Fibroblast of lung (primary cell): Measurements from ENCODE around the gene COL19A1. TPM values are rescaled to one million over a fixed set of nuclear protein-coding genes. Genes with fewer than 3 reads are reported as not detected.

ENCODE experiments used
- DNase-seq, 2 donors: peaks; one replicate each; pipeline versions ENCODE4 v3.0.0 to v3.0.0-alpha.2; 2010; ENCODE audit warnings: low read depth in 2 of 2
- H2AFZ ChIP-seq: 2 replicates; pipeline ENCODE4 v1.5.1; 2012; ENCODE audit warnings: low read length, control low read depth, inconsistent platforms
- H3K27ac ChIP-seq: 2 replicates; pipeline ENCODE4 v1.5.1; 2011; ENCODE audit warnings: low read length, control low read depth; ENCODE audit not compliant: insufficient read depth
- H3K27me3 ChIP-seq: 2 replicates; pipeline ENCODE4 v1.5.1; 2011; ENCODE audit warnings: mild to moderate bottlenecking, low read length; ENCODE audit not compliant: control insufficient read depth, insufficient read depth
- H3K36me3 ChIP-seq: 2 replicates; pipeline ENCODE4 v1.5.1; 2011; ENCODE audit warnings: low read length; ENCODE audit not compliant: control insufficient read depth, insufficient read depth
- H3K4me1 ChIP-seq: 2 replicates; pipeline ENCODE4 v1.5.1; 2011; ENCODE audit warnings: low read length; ENCODE audit not compliant: control insufficient read depth, insufficient read depth; ENCODE audit errors: extremely low read depth
- H3K4me2 ChIP-seq: 2 replicates; pipeline ENCODE4 v1.5.1; 2011; ENCODE audit warnings: low read length, control low read depth; ENCODE audit not compliant: insufficient read depth; ENCODE audit errors: extremely low read depth
- H3K4me3 ChIP-seq, 4 experiments: fragments of 200-600 bp in 1 of 4; sonication (generic) in 1 of 4; replicated peaks in 1 of 4; 2 replicates each; pipeline ENCODE4 v1.5.1; 2011 to 2016; ENCODE audit warnings: low read length in 4 of 4, low read depth in 3 of 4, mild to moderate bottlenecking in 3 of 4, control low read depth in 2 of 4, inconsistent platforms in 1 of 4, mixed read lengths in 1 of 4; ENCODE audit not compliant: insufficient read depth in 1 of 4; ENCODE audit errors: control extremely low read depth in 1 of 4
- H3K79me2 ChIP-seq: 2 replicates; pipeline ENCODE4 v1.5.1; 2012; ENCODE audit warnings: mild to moderate bottlenecking, low read length, inconsistent platforms; ENCODE audit not compliant: control insufficient read depth, insufficient read depth
- H3K9ac ChIP-seq: 2 replicates; pipeline ENCODE4 v1.5.1; 2011; ENCODE audit warnings: mild to moderate bottlenecking, low read length, control low read depth; ENCODE audit not compliant: insufficient read depth
- H3K9me3 ChIP-seq: 2 replicates; pipeline ENCODE4 v1.5.1; 2012; ENCODE audit warnings: low read depth, low read length; ENCODE audit not compliant: control insufficient read depth, insufficient read depth
- H4K20me1 ChIP-seq: 2 replicates; pipeline ENCODE4 v1.5.1; 2011; ENCODE audit warnings: low read length; ENCODE audit not compliant: control insufficient read depth, insufficient read depth; ENCODE audit errors: extremely low read depth
- CTCF ChIP-seq, 2 donors: IDR thresholded peaks in 1 of 2; conservative IDR thresholded peaks in 1 of 2; 1 replicate in 1 of 2; 2 replicates in 1 of 2; pipeline ENCODE4 v1.5.1; 2011 to 2012; ENCODE audit warnings: low read length in 2 of 2, control low read depth in 1 of 2, inconsistent platforms in 1 of 2, low read depth in 1 of 2, mild to moderate bottlenecking in 1 of 2
- EZH2 ChIP-seq: IDR thresholded peaks from 2 replicates; pipeline ENCODE4 v1.5.1; 2012; ENCODE audit warnings: low read length, control low read depth, mild to moderate bottlenecking; ENCODE audit errors: missing control alignments
- polyA plus RNA-seq, 2 donors: library from polyadenylated mRNA; depleted of rRNA in 1 of 2; stranded (reverse) in 1 of 2; unstranded in 1 of 2; fragments of >200 nt; gene quantifications; 2 replicates each; pipeline ENCODE4 v1.2.1, GENCODE V29; 2011 to 2012; ENCODE audit warnings: missing spikeins in 1 of 2
- total RNA-seq: library from RNA; depleted of rRNA; stranded (reverse); fragments of >200 nt; gene quantifications from 2 replicates; pipeline ENCODE4 v1.2.1, GENCODE V29; 2014

The COL19A1 gene
- total and polyA plus RNA-seq, 2 donors (not counting 1 experiment from before 2014, with no cell fraction given): 0.01 TPM; not detected in 1

DNA sequence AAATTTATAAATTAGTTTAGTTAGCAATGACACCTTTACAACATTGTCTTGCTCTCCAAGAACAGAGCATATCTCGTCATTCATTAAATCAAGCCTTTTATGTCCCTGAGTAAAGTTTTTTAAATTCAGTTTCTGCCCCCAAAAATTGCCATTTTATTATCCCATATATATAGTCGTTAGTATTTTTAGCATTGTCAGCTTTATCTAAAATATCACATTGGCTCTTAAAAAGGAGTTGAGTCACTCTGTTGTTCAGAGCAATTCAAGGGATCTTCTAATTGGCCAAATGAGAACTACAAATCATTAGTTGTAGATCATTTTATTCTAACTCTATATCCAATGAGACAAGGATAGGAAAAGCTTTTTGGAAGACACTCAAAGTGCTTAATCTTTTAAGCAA, 309.4 kb downstream of the COL19A1 start:
- Histone ChIP-seq H2AFZ (no peak overlapping the region), H4K20me1 (no peaks in the 10 kb centered on the region), H3K27me3 (no peaks in the 10 kb centered on the region), H3K4me1 (no peaks in the 10 kb centered on the region), H3K27ac (no peak overlapping the region), H3K36me3 (no peaks in the 10 kb centered on the region), H3K79me2 (no peaks in the 10 kb centered on the region), H3K9ac (no peak overlapping the region), H3K9me3 (no peaks in the 10 kb centered on the region), H3K4me3 (no peak overlapping the region), H3K4me2 (no peak overlapping the region)
- DNase-seq: no peak
- TF ChIP-seq EZH2 (no peak), CTCF (conservative IDR thresholded peaks at IDR 0.05 in 1 of 2, IDR thresholded peaks at IDR 0.05 in 1 of 2; ENCODE audit: low read depth in 1 of 2, low read length in 2 of 2) (no peak)

DNA sequence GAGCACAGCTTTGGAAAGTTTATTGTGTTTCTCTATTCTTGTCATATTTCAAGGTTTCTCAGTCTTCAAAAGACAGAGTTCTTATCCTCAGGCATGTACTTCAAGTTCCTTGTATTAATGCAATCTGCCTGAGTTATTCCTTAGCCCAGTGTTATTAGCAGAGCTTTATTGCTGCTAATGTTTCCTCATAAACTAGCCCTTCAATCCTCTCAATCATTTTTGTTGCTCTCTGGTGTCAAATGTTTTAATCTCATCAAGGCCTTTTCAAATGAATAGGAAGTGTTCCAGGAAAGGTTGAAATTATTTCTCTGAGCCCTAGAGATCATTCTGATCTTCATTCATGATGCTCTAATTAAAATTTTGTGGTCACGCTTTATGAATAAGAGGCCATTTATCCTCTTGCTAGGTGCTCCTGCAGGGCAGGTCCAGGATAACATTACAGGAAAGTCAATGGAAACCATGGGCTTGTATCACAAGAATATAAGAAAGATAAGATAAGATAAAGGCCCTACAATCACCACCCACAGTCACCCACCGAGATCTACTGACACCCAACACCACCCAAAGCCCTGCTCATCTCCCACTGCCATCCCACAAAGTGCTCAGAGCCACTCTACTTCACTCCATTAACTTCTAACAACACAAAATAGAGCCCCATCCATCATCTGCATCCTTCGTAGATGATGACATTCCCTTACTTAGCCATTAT, 310.6 kb downstream of the COL19A1 start:
- no peaks in the 10 kb centered on the region for H3K36me3 ChIP-seq
- H3K4me3 ChIP-seq: no peak overlapping the region
- no peak overlapping the region for H3K9ac ChIP-seq
- no peaks in the 10 kb centered on the region for H3K79me2 ChIP-seq
- no peaks in the 10 kb centered on the region for H3K27me3 ChIP-seq
- TF ChIP-seq EZH2 (no peak), CTCF (conservative IDR thresholded peaks at IDR 0.05 in 1 of 2, IDR thresholded peaks at IDR 0.05 in 1 of 2; ENCODE audit: low read depth in 1 of 2, low read length in 2 of 2) (no peak)
- no peak for DNase-seq
- no peaks in the 10 kb centered on the region for H3K4me1 ChIP-seq
- H3K9me3 ChIP-seq: no peaks in the 10 kb centered on the region
- H4K20me1 ChIP-seq: no peaks in the 10 kb centered on the region
- no peak overlapping the region for H2AFZ ChIP-seq
- H3K27ac ChIP-seq: no peak overlapping the region
- H3K4me2 ChIP-seq: no peak overlapping the region

DNA sequence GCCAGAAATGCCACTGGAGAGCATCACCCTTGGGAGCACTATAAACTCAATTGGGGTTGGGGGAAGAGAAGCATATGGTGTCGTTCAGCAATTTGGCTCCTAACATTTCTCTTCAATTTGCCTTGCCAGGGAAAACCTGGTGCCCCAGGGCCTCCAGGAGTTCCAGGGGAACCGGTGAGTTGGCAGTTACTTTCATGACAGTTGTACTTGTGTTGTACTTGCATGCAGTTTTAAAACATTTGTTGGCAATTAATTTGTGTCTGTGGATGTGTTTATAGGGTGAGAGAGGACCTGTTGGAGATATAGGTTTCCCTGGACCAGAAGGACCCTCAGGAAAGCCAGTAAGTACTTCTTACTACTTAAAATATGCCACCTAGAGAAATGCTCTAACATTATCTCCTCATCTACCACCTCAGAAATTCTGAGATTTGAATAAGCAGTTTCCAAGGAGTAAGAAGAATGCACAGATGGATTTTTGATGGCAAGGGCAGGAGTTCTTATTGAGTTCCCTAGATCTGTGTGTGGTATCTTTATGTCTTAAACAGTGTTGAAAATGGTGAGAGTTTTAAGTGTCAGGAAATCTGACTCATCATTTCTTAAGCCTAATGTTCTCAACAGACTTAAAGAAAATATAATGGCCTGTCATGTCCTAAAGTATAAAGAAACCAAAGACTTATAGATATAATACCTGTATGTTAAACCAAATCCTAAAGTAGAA, 314.0 kb downstream of the COL19A1 start:
- no peak overlapping the region for H2AFZ ChIP-seq
- H3K27me3 ChIP-seq: no peaks in the 10 kb centered on the region
- H4K20me1 ChIP-seq: no peaks in the 10 kb centered on the region
- no peaks in the 10 kb centered on the region for H3K36me3 ChIP-seq
- H3K9ac ChIP-seq: no peak overlapping the region
- no peak for DNase-seq
- no peak overlapping the region for H3K4me2 ChIP-seq
- no peak overlapping the region for H3K27ac ChIP-seq
- TF ChIP-seq CTCF (conservative IDR thresholded peaks at IDR 0.05 in 1 of 2, IDR thresholded peaks at IDR 0.05 in 1 of 2; ENCODE audit: low read depth in 1 of 2, low read length in 2 of 2) (no peak), EZH2 (no peak)
- no peaks in the 10 kb centered on the region for H3K9me3 ChIP-seq
- H3K79me2 ChIP-seq: no peaks in the 10 kb centered on the region
- no peak overlapping the region for H3K4me3 ChIP-seq
- no peaks in the 10 kb centered on the region for H3K4me1 ChIP-seq
